Measurements from ENCODE around the gene VWA5A. TPM values are rescaled to one million over a fixed set of nuclear protein-coding genes. Genes with fewer than 3 reads are reported as not detected.

The VWA5A gene
- total RNA-seq, 4 donors from 2014 or later: 13.3 to 22.2 (median 15.0) TPM

GRCh38 chr11:124109377-124109776 lies 5.9 kb upstream of the VWA5A start:
- TF ChIP-seq POLR2A (IDR thresholded peaks at IDR 0.05; ENCODE audit: low read depth): no peak
- no peak for TF ChIP-seq EP300 (IDR thresholded peaks at IDR 0.05)
- intact Hi-C loops (cut with DNase I): no loop called here
- WGBS: 90% methylated on average over 1 of the region's 1 CpG
- Histone ChIP-seq H3K27ac (replicated peaks in 1 of 4) (no peak overlapping the region), H3K4me3 (no peak overlapping the region), H3K4me1 (no peaks in the 10 kb centered on the region), H3K9me3 (no peaks in the 10 kb centered on the region), H3K27me3 (peaks cover 0 to 8% (median 0%) of the 10 kb centered on the region in 4 donors), H3K36me3 (no peaks in the 10 kb centered on the region)
- no peak for DNase-seq (ENCODE audit: extremely low spot score)

DNA sequence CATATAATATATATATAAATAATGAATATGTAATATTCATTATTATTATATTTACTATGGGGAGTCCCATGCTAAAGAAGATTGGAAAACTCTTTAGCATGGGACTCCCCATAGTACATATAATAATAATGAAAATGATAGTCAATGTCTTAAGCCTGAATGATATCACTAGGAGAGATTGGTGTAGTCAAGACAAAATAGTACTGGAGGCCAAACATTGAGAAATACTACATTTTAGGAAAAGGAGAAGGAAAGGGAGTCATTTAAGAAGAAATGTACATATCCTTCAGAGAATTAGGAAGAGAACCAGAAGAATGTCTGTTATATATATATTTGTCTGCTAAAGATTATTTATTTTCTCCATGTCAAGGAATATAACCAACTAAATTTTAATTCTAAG lies 5.0 kb upstream of the VWA5A start:
- intact Hi-C loops (cut with DNase I): no loop called here
- Histone ChIP-seq H3K9me3 (no peaks in the 10 kb centered on the region), H3K4me3 (no peak overlapping the region), H3K27ac (replicated peaks in 1 of 4) (no peak overlapping the region), H3K27me3 (peaks cover 0 to 5% (median 0%) of the 10 kb centered on the region in 4 donors), H3K36me3 (no peaks in the 10 kb centered on the region), H3K4me1 (peaks cover 6% of the 10 kb centered on the region in 4 donors)
- no peak for DNase-seq (ENCODE audit: extremely low spot score)
- TF ChIP-seq POLR2AphosphoS5 (IDR thresholded peaks at IDR 0.05): no peak
- TF ChIP-seq, protein P1, sequence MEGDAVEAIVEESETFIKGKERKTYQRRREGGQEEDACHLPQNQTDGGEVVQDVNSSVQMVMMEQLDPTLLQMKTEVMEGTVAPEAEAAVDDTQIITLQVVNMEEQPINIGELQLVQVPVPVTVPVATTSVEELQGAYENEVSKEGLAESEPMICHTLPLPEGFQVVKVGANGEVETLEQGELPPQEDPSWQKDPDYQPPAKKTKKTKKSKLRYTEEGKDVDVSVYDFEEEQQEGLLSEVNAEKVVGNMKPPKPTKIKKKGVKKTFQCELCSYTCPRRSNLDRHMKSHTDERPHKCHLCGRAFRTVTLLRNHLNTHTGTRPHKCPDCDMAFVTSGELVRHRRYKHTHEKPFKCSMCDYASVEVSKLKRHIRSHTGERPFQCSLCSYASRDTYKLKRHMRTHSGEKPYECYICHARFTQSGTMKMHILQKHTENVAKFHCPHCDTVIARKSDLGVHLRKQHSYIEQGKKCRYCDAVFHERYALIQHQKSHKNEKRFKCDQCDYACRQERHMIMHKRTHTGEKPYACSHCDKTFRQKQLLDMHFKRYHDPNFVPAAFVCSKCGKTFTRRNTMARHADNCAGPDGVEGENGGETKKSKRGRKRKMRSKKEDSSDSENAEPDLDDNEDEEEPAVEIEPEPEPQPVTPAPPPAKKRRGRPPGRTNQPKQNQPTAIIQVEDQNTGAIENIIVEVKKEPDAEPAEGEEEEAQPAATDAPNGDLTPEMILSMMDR (IDR thresholded peaks at IDR 0.05): no peak
- TF ChIP-seq EP300 (IDR thresholded peaks at IDR 0.05): no peak
- TF ChIP-seq POLR2A (IDR thresholded peaks at IDR 0.05; ENCODE audit: low read depth): no peak

DNA sequence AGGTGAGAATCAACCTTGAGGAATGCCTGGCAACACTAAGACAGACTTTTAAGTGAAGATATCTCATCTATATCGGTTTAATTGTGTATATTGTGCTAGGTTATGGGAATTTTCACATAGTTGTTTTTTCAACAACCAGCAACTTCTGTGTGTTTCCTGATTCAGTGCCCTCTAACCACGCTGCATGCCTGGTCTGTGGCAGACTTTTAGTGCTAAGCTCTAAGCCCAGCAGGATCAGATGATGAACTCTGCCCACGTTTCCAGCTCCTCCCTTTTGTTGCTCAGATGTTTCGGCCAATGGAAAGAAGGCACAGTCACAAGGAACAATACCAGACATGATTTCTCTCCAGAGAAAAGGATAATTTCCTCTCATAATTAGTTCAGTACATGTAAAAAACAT lies 1.4 kb upstream of the VWA5A start:
- H3K9me3 ChIP-seq: no peaks in the 10 kb centered on the region
- WGBS: 58% methylated on average over 4 of the region's 4 CpGs
- TF ChIP-seq POLR2AphosphoS5 (IDR thresholded peaks at IDR 0.05) (no peak), EP300 (IDR thresholded peaks at IDR 0.05) (no peak), POLR2A (IDR thresholded peaks at IDR 0.05; ENCODE audit: low read depth) (no peak)
- TF ChIP-seq, protein P1 (IDR thresholded peaks at IDR 0.05): no peak
- H3K4me3 ChIP-seq: no peak overlapping the region
- no peaks in the 10 kb centered on the region for H3K27me3 ChIP-seq
- H3K36me3 ChIP-seq: peaks cover 3 to 16% (median 8%) of the 10 kb centered on the region in 4 donors
- no peak for DNase-seq (ENCODE audit: extremely low spot score)
- no peak overlapping the region for H3K27ac ChIP-seq (replicated peaks in 1 of 4)
- intact Hi-C loops (cut with DNase I): no loop called here
- peaks cover 14 to 21% (median 19%) of the 10 kb centered on the region in 4 donors for H3K4me1 ChIP-seq

DNA sequence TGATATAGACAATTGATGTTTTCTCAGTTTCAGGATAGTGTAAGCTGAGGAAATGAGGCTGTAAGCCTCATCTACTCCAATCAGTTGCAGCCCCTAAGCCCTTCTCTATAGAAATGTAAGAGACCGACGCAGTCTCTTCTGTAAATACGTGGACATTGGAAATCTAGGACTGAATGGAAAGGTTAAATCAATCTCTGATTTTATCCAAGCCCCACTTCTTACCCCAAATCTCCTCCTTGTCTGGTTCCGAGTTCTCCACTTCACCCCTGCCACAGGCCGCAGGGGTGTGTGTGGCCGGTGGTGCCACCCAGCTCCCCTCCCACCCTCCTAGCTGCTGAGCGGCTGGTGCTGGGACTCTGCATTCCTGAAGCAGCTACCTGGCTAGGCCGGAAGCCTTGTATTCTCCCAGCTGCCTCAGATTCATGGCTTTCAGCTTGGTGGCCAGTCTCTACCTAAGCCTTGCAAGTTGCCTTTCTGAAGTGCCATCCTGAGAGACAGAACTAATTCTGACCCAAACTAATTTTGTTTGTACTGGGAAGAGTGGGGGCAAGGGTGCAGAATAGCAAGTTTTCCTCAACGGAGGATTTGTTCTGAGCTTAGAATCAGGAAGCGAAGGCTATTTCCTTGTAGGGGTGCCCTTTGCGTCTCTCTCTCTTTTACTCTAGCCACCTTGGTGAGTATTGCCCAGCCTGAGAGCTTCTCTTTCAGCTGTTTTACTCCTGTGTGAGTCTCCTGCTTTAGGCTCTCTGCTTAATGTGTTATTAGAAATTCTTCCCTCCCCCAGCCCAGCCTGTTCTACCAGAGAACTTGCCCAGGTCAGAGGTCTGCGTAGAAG lies 749 bp downstream of the VWA5A start:
- Histone ChIP-seq H3K36me3 (peaks cover 4 to 37% (median 20%) of the 10 kb centered on the region in 4 donors), H3K4me1 (peaks cover 14 to 21% (median 19%) of the 10 kb centered on the region in 4 donors), H3K27ac (replicated peaks in 1 of 4) (peak overlapping the region; percentile 45 to 74 (median 56)), H3K27me3 (no peaks in the 10 kb centered on the region), H3K9me3 (no peaks in the 10 kb centered on the region), H3K4me3 (peak overlapping the region; percentile 58 to 71 (median 60))
- 36% methylated on average over 12 of the region's 12 CpGs for WGBS
- no peak for DNase-seq (ENCODE audit: extremely low spot score)
- TF ChIP-seq, protein P1 (IDR thresholded peaks at IDR 0.05): no peak
- no peak for TF ChIP-seq EP300 (IDR thresholded peaks at IDR 0.05)
- TF ChIP-seq POLR2A (IDR thresholded peaks at IDR 0.05; ENCODE audit: low read depth): no peak
- no peak for TF ChIP-seq POLR2AphosphoS5 (IDR thresholded peaks at IDR 0.05)
- intact Hi-C loops (cut with DNase I): no loop called here

DNA sequence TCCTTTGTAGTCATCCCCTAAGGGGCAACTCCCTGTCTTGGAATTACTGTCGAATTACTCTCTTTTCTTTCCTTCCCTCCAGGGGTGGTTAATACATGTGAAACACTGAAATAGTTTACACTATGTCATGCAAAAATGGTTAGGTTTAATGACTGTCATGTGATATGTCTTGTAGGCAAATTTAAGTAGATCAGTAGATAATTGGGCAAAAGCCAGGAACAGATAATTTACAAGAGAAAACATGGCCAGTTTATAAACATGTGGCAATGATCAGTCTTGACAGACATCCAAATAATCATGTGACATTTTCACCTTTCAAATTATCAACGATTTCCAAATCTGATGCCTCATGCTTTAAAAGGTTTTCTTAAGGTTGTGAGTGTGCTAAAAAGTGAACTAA lies 3.9 kb downstream of the VWA5A start:
- no peak for DNase-seq (ENCODE audit: extremely low spot score)
- no peak overlapping the region for H3K27ac ChIP-seq (replicated peaks in 1 of 4)
- TF ChIP-seq, protein P1 (IDR thresholded peaks at IDR 0.05): no peak
- no peak for TF ChIP-seq POLR2AphosphoS5 (IDR thresholded peaks at IDR 0.05)
- no peak for TF ChIP-seq POLR2A (IDR thresholded peaks at IDR 0.05; ENCODE audit: low read depth)
- TF ChIP-seq EP300 (IDR thresholded peaks at IDR 0.05): no peak
- intact Hi-C loops (cut with DNase I): no loop called here
- 66% methylated on average over 2 of the region's 2 CpGs for WGBS
- H3K27me3 ChIP-seq: no peaks in the 10 kb centered on the region
- H3K9me3 ChIP-seq: no peaks in the 10 kb centered on the region
- no peak overlapping the region for H3K4me3 ChIP-seq
- H3K4me1 ChIP-seq: peaks cover 14 to 21% (median 19%) of the 10 kb centered on the region in 4 donors
- peaks cover 17 to 68% (median 34%) of the 10 kb centered on the region in 4 donors for H3K36me3 ChIP-seq
